GM13976 (cell line): Measurements from ENCODE around the gene PPP1R14B.

Experiments used
- DNase-seq: peaks from one replicate; pipeline ENCODE4 v3.0.0; 2012; ENCODE audit warnings: low spot score
- in situ Hi-C: fragments of 300-500 bp; cut with MboI; formaldehyde crosslinking; loops from one replicate; pipeline ENCODE4 v1.12.0; 2022; ENCODE audit warnings: low sequenced_read_pairs, mixed read lengths, inconsistent platforms; ENCODE audit not compliant: unreplicated experiment
- TF ChIP-seq, protein P1 (sequence below): IDR thresholded peaks from 2 replicates; pipeline ENCODE4 v1.5.1; 2012; ENCODE audit warnings: borderline replicate concordance, mild to moderate bottlenecking; ENCODE audit not compliant: insufficient read depth; ENCODE audit errors: extremely low read depth, missing control alignments, control extremely low read depth

PPP1R14B gene

DNA sequence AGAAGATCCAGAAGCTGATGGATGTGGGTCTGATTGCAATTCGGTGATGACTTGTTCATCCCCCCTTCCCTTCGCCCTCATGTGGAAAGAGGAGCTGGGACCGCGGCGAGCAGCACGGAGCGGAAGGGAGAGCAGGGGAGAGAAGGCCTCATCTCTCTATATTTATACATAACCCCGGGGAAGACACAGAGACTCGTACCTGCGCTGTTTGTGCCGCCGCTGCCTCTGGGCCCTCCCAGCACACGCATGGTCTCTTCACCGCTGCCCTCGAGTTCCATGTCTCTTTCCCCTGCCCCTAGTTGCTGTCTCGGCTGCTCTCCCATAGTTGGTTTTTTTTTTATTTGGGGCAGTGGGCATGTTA lies 42.7 kb downstream of the PPP1R14B start:
- TF ChIP-seq, protein P1, sequence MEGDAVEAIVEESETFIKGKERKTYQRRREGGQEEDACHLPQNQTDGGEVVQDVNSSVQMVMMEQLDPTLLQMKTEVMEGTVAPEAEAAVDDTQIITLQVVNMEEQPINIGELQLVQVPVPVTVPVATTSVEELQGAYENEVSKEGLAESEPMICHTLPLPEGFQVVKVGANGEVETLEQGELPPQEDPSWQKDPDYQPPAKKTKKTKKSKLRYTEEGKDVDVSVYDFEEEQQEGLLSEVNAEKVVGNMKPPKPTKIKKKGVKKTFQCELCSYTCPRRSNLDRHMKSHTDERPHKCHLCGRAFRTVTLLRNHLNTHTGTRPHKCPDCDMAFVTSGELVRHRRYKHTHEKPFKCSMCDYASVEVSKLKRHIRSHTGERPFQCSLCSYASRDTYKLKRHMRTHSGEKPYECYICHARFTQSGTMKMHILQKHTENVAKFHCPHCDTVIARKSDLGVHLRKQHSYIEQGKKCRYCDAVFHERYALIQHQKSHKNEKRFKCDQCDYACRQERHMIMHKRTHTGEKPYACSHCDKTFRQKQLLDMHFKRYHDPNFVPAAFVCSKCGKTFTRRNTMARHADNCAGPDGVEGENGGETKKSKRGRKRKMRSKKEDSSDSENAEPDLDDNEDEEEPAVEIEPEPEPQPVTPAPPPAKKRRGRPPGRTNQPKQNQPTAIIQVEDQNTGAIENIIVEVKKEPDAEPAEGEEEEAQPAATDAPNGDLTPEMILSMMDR = no peak
- in situ Hi-C loops = no loop called here

DNA sequence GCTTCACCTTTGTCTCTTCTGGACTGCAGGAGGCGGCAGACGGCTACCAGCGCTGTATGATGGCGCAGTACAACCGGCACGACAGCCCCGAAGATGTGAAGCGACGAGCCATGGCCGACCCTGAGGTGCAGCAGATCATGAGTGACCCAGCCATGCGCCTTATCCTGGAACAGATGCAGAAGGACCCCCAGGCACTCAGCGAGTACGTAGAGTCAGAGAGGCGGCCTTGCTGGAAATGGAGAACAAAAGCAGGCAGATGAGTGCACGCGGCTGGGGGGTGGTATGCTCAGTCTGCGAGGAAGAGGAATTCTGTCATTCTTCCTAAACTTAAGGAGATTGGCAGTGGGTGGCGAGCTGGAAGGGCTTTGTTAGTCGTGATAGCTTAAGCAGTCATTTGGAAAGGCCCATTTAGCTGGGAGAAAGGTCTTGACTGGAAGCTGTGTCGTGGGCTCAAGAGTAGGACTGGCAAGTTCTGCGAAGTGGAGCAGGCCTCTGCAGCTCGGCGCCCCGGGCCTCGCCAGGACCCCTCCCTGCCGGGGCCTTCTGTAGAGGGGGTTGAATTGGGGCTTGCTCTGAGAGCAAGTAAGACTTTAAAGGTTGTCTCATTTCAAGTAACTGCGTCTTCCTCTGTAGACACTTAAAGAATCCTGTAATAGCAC lies 43.2 kb downstream of the PPP1R14B start:
- no peak for DNase-seq
- in situ Hi-C loops = no loop called here
- TF ChIP-seq, protein P1 = no peak

More for the DNA sequence above, 42.7 kb downstream of the PPP1R14B start:
- DNase-seq = no peak

DNA sequence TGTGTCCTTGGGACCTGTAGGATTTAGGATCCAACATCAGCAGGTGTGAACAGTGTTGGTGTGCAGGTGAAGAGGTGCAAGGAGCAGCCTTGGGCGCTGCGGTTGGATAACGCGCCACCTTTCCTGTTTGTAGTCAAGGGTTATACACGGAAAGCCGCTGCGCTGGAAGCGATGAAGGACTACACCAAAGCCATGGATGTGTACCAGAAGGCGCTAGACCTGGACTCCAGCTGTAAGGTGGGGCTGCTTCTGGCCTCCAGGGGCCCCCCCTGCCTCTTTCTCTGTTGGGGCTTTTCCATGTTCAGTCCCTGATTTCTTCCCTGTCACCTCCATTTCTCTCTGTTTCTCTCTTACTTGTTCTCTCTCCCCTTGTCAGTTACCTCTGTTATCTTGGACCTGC lies 43.8 kb downstream of the PPP1R14B start:
- DNase-seq = no peak
- TF ChIP-seq, protein P1 = no peak
- in situ Hi-C loops = no loop called here

DNA sequence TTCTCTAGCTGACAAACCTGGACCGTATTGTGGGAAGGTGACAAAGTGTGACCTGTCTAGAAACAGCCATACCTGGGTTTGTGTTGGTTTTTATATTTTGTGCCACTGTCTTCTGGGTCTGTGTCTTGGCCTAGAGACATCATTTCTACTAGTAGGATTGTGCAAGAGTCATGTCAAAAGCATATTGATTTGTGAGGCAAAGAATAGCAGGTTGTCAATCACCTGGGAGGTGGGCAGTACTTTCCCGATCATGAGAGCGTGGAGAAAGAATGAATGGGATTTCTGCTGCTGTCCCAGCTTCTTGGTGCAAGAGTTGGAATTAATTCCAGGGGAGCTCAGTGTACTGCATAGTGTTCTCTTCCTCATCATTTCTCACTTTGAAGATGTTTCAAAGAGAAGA lies 45.2 kb downstream of the PPP1R14B start:
- DNase-seq = no peak
- TF ChIP-seq, protein P1 = no peak
- in situ Hi-C loops = no loop called here

DNA sequence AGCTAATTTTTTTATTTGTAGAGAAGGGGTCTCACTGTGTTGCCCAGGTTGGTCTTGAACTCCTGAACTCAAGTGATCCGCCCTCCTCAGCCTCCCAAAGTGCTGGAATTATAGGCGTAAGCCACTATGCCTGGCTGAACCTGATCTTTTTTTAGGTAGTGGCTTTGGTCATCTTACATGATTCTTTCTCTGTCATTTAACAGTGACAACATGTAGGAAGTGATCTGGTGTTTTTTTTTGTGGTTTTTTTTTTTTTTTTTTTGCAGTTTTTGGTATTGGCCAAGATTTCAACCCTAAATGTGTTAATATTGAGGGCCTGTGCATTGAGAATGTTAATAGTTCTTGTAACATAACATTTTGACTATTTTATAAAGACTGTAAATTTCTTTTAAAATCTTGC lies 48.2 kb downstream of the PPP1R14B start:
- TF ChIP-seq, protein P1 = no peak
- in situ Hi-C loops = no loop called here
- DNase-seq = no peak

DNA sequence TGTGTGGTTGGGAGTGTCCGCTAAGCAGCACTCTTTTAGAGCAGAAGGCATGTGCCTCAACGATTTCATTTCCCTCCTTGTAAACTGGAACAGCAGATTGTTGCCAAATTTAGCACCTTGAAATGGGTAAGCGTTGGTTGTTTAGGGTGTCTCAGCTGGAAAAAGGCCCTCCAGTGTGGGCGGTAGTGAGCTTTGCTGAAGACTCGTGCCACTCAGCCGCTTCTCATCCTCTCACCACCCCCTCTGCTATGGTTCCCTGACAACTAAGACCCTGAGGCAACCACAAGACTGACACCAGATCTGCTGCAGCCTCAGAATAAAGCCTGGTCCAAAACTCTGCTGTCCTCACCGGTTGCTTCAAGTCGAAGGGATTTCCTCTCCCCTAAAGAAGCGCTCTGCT lies 50.1 kb downstream of the PPP1R14B start:
- in situ Hi-C loops = no loop called here
- TF ChIP-seq, protein P1 = no peak
- DNase-seq = no peak
